ENCODE measurements around the gene PLXDC2. TPM values are rescaled to one million over a fixed set of nuclear protein-coding genes. Genes with fewer than 3 reads are reported as not detected.
"Not testable (repeated sequence)": the region's sequence is repeated elsewhere in the genome, so short reads cannot be mapped to it uniquely, and the experiment has no call there.

Gene PLXDC2
- polyA plus RNA-seq, 1 of the 3 experiments (the other 2 are of a cell fraction): 2.5 TPM

DNA sequence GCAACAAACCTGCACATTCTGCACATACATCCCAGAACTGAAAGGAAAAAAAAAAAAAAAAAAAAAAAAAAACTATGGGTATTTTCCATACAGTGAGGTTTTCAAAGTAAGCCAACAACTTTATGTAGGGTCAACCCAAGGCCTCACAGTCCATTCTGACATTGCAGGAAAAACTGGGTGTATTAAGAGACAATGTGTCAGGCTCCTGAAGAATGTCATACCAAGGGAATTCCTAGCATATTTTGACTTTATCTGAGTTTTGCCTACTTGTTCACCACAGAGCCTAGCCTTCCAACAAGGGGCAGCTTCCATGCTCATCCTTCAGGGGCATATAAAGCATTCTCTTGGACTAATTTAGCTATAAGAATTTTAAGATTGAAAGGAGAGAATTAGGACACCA lies 368.9 kb downstream of the PLXDC2 start (continued):
- TF ChIP-seq REST (IDR thresholded peaks at IDR 0.05; ENCODE audit: low read depth, low read length) (no peak), NRF1 (IDR thresholded peaks at IDR 0.05; ENCODE audit: low read depth, low read length) (no peak), EZH2phosphoT487 (IDR thresholded peaks at IDR 0.05; ENCODE audit: borderline replicate concordance, low read depth) (no peak), TAF1 (IDR thresholded peaks at IDR 0.05; ENCODE audit: borderline replicate concordance, low read depth, low read length) (no peak)
- TF ChIP-seq, protein P1, sequence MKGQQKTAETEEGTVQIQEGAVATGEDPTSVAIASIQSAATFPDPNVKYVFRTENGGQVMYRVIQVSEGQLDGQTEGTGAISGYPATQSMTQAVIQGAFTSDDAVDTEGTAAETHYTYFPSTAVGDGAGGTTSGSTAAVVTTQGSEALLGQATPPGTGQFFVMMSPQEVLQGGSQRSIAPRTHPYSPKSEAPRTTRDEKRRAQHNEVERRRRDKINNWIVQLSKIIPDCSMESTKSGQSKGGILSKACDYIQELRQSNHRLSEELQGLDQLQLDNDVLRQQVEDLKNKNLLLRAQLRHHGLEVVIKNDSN (IDR thresholded peaks at IDR 0.05; ENCODE audit: borderline replicate concordance, low read depth): no peak

GRCh38 chr10:20191392-20191791 lies 375.2 kb downstream of the PLXDC2 start:
- H3K9ac ChIP-seq: not testable (repeated sequence)

DNA sequence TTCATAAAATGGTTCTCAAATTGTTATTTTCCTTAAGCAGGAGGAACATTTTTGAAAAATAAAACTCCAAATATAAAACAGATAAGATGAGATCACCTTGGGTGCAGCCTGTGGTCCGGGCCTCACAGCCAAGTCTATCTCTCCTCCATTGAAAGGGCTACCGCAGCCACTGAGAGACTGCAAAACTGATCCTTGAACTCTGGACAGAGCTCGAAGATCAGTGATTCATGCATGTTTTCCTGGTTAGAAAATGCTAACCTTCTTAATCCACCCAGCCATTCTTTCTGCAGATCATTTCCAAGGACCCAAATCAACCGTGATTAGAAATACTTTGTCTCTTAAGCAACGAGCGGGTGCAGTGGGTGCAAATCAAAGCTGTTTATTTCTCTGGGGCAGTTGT lies 378.8 kb downstream of the PLXDC2 start:
- Histone ChIP-seq H3K79me2 (ENCODE audit: insufficient read depth) (no peaks in the 10 kb centered on the region), H3K27me3 (ENCODE audit: insufficient read depth) (no peaks in the 10 kb centered on the region), H3K4me3 (ENCODE audit: low read depth in 2 of 2, low read length in 1 of 2) (no peak overlapping the region), H3K27ac (ENCODE audit: low read depth in 2 of 2, low read length in 1 of 2) (no peak overlapping the region), H3K4me2 (no peak overlapping the region), H3K9me2 (no peaks in the 10 kb centered on the region), H3K9ac (no peak overlapping the region), H3K36me3 (replicated peaks in 1 of 2; ENCODE audit: control insufficient read depth in 1 of 2, insufficient read depth in 2 of 2, low read length in 1 of 2) (no peaks in the 10 kb centered on the region), H3K4me1 (ENCODE audit: control insufficient read depth in 1 of 2, insufficient read depth in 2 of 2, low read depth in 1 of 2, low read length in 1 of 2) (no peaks in the 10 kb centered on the region), H4K20me1 (ENCODE audit: insufficient read depth) (no peaks in the 10 kb centered on the region), H3F3A (replicated peaks; ENCODE audit: insufficient read depth) (no peaks in the 10 kb centered on the region), H3K9me3 (no peaks in the 10 kb centered on the region), H2AFZ (ENCODE audit: low read depth) (no peak overlapping the region)
- ChIA-PET POLR2A (no interaction called here), CTCF (no interaction called here)
- DNase-seq: no peak
- WGBS (ENCODE audit: low lambda C conversion rate): 68% methylated on average over 6 of the region's 6 CpGs
- TF ChIP-seq, protein P2, sequence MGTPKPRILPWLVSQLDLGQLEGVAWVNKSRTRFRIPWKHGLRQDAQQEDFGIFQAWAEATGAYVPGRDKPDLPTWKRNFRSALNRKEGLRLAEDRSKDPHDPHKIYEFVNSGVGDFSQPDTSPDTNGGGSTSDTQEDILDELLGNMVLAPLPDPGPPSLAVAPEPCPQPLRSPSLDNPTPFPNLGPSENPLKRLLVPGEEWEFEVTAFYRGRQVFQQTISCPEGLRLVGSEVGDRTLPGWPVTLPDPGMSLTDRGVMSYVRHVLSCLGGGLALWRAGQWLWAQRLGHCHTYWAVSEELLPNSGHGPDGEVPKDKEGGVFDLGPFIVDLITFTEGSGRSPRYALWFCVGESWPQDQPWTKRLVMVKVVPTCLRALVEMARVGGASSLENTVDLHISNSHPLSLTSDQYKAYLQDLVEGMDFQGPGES (IDR thresholded peaks at IDR 0.05; ENCODE audit: low read depth, low read length): no peak
- TF ChIP-seq GATA2 (CRISPR knock-in tag; IDR thresholded peaks at IDR 0.05): no peak
- no peak for TF ChIP-seq TEAD4 (IDR thresholded peaks at IDR 0.05; ENCODE audit: borderline replicate concordance, insufficient read depth)
- no peak for TF ChIP-seq MXI1 (IDR thresholded peaks at IDR 0.05; ENCODE audit: low read depth, low read length)
- no peak for TF ChIP-seq RCOR1 (IDR thresholded peaks at IDR 0.05; ENCODE audit: low read length)
- TF ChIP-seq RAD21 (IDR thresholded peaks at IDR 0.05; ENCODE audit: low read length): no peak
- TF ChIP-seq, protein P3, sequence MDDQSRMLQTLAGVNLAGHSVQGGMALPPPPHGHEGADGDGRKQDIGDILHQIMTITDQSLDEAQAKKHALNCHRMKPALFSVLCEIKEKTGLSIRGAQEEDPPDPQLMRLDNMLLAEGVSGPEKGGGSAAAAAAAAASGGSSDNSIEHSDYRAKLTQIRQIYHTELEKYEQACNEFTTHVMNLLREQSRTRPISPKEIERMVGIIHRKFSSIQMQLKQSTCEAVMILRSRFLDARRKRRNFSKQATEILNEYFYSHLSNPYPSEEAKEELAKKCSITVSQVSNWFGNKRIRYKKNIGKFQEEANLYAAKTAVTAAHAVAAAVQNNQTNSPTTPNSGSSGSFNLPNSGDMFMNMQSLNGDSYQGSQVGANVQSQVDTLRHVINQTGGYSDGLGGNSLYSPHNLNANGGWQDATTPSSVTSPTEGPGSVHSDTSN (IDR thresholded peaks at IDR 0.05): no peak
- TF ChIP-seq FOXJ3 (CRISPR knock-in tag; IDR thresholded peaks at IDR 0.05): no peak
- TF ChIP-seq, protein P4, sequence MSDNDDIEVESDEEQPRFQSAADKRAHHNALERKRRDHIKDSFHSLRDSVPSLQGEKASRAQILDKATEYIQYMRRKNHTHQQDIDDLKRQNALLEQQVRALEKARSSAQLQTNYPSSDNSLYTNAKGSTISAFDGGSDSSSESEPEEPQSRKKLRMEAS (IDR thresholded peaks at IDR 0.05; ENCODE audit: low read depth): no peak
- TF ChIP-seq EP300 (IDR thresholded peaks at IDR 0.05; ENCODE audit: borderline replicate concordance in 1 of 2, low read depth in 1 of 2, low read length in 1 of 2): no peak
- TF ChIP-seq MEF2A (IDR thresholded peaks at IDR 0.05; ENCODE audit: borderline replicate concordance, low read depth): no peak
- no peak for TF ChIP-seq FOSL2 (IDR thresholded peaks at IDR 0.05; ENCODE audit: borderline replicate concordance, low read depth)
- TF ChIP-seq NRF1 (IDR thresholded peaks at IDR 0.05; ENCODE audit: low read depth, low read length): no peak
- TF ChIP-seq EZH2phosphoT487 (IDR thresholded peaks at IDR 0.05; ENCODE audit: borderline replicate concordance, low read depth): no peak
- TF ChIP-seq GABPA (IDR thresholded peaks at IDR 0.05; ENCODE audit: low read depth): no peak
- no peak for TF ChIP-seq POLR2AphosphoS5 (IDR thresholded peaks at IDR 0.05; ENCODE audit: low read depth, low read length)
- no peak for TF ChIP-seq SMC3 (IDR thresholded peaks at IDR 0.05; ENCODE audit: low read depth, low read length)

More at GRCh38 chr10:20191392-20191791, 375.2 kb downstream of the PLXDC2 start:
- H3K27me3 ChIP-seq (ENCODE audit: insufficient read depth); H2AFZ ChIP-seq (ENCODE audit: low read depth); POLR2A ChIA-PET; H3F3A ChIP-seq (replicated peaks; ENCODE audit: insufficient read depth); H3K36me3 ChIP-seq (replicated peaks in 1 of 2; ENCODE audit: control insufficient read depth in 1 of 2, insufficient read depth in 2 of 2, low read length in 1 of 2); H3K4me3 ChIP-seq (ENCODE audit: low read depth in 2 of 2, low read length in 1 of 2); H3K4me1 ChIP-seq (ENCODE audit: control insufficient read depth in 1 of 2, insufficient read depth in 2 of 2, low read depth in 1 of 2, low read length in 1 of 2); H4K20me1 ChIP-seq (ENCODE audit: insufficient read depth); H3K9me2 ChIP-seq; DNase-seq; H3K4me2 ChIP-seq; CTCF ChIA-PET; H3K9me3 ChIP-seq; H3K27ac ChIP-seq (ENCODE audit: low read depth in 2 of 2, low read length in 1 of 2); H3K79me2 ChIP-seq (ENCODE audit: insufficient read depth): not testable (repeated sequence)
- 49% methylated on average over 3 of the region's 3 CpGs for WGBS (ENCODE audit: low lambda C conversion rate)

Measured in SK-N-SH (cell line).